GM21723 (cell line): ENCODE results near the gene TACSTD2.
"Not testable (repeated sequence)": the region's sequence is repeated elsewhere in the genome, so short reads cannot be mapped to it uniquely, and the experiment has no call there.

Experiments used
- ATAC-seq: cut with Tn5 transposase; IDR thresholded peaks from one replicate; pipeline ENCODE4 v1.9.1; 2021; ENCODE audit warnings: mild to moderate bottlenecking, moderate library complexity; ENCODE audit not compliant: unreplicated experiment

Gene TACSTD2, protein sequence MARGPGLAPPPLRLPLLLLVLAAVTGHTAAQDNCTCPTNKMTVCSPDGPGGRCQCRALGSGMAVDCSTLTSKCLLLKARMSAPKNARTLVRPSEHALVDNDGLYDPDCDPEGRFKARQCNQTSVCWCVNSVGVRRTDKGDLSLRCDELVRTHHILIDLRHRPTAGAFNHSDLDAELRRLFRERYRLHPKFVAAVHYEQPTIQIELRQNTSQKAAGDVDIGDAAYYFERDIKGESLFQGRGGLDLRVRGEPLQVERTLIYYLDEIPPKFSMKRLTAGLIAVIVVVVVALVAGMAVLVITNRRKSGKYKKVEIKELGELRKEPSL

DNA sequence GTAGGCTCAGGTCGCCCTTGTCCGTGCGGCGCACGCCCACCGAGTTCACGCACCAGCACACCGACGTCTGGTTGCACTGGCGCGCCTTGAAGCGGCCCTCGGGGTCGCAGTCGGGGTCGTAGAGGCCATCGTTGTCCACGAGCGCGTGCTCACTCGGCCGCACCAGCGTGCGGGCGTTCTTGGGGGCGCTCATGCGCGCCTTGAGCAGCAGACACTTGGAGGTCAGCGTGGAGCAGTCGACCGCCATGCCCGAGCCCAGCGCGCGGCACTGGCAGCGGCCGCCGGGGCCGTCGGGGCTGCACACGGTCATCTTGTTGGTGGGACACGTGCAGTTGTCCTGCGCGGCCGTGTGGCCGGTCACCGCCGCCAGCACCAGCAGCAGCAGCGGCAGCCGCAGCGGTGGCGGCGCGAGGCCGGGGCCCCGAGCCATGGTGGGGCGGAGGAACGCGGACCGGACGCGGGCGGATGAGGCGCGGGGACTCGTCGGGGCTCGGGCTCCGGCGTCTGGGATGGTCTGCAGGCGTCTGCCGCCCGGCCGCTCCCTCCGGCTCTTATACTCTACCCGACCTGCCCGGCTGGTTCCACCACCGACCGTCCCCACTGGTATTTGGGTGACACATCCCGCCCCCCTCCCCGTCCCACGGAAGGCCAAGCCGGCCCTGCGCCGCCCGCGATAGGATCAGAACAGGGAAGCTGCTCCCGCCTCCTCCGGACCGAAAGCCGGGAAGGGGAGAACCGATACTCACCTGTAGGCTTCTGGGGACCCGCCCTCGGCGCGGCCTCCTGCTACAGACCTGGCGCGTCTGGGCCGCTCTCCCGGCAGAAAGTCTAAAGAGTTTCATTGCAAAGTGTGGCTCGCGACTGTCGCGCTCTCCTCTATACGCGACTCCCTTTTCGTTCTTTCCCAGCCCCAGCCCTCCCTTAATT lies at the start of gene TACSTD2:
TSS of gene TACSTD2 (minus strand) at position 526 of the 927 bp plus-strand sequence. CDS start at position 430, 96 bp downstream.
- no peak for ATAC-seq

DNA sequence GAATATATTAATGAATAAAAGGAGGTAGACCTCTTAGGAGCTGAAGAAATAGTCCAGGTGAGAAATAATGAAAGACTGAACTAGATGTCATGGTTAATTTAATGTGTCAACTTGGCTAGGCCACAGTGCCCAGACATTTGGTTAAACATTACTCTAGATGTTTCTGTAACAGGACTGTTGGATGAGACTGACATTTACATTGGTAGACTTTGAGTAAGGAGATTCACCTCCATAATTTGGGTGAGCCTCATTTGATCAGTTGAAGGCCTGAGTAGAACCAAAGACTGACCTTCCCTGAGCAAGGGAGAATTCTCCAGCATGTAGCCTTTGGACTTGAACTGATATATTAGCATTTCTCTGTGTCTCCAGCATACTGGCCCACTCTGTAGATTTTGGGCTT lies 49.2 kb upstream of the TACSTD2 start:
- ATAC-seq: no peak

DNA sequence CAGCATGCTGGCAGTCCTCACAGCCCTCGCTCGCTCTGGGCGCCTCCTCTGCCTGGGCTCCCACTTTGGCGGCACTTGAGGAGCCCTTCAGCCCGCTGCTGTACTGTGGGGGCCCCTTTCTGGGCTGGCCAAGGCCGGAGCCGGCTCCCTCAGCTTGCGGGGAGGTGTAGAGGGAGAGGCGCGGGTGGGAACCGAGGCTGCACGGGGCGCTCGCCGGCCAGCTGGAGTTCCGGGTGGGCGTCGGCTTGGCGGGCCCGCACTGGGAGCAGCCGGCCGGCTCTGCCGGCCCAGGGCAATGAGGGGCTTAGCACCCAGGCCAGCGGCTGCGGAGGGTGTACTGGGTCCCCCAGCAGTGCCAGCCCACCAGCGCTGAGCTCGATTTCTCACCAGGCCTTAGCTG lies 46.2 kb upstream of the TACSTD2 start:
- not testable (repeated sequence) for ATAC-seq

DNA sequence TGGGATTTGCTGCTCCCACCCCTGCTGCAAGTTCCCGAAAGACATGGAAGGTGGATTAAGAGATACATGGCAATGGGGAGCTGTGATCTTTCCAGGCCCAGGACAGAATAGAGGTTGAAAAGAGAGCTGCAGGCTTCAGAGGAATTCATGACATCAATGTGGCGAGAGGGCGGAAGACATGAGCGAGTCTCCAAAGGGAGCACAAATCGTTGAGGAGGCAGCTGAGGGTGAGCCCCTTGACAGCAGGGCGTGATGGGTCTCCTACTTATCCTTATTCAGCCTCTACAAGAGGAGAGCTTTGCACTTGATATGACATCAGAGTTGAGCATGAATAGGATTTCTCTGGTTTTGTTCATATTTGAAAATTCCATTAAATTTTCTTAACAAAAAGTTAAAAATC lies 45.5 kb upstream of the TACSTD2 start:
- no peak for ATAC-seq

DNA sequence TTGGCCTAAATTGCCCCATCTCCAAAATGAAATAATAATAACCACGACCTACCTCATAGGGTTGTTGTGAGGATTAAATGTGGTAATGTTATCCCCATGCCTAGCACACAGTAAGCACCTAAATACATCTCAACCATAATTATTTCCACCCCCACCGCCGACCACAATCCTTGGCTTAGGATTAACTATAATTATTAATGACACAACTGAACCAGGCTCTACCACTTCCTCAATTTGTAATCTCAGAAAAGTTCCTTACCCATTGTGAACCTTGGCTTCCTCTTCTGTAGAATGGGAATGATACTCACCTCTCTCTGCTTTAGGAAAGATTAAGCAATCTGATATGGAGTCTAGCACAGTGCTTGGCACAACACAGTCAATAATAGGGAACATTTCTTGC lies 44.3 kb upstream of the TACSTD2 start:
- ATAC-seq: no peak

DNA sequence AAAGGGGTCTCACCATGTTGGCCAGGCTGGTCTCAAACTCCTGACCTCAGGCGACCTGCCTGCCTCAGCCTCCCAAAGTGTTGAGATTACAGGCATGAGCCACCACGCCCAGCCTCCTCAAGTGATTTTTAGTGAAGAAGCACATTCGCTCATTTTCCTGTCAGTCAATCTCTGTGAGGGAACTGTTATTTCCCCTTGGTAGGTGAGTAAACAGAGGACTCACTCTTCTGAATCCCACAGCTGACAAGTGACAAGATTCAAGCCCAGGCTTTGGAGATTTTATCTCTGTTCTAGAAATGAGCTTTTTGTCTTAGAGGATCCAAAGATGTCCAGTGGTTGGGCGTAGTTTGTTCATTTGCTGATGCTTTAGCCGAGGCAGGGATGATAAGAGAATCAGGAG lies 43.9 kb upstream of the TACSTD2 start:
- ATAC-seq: no peak

DNA sequence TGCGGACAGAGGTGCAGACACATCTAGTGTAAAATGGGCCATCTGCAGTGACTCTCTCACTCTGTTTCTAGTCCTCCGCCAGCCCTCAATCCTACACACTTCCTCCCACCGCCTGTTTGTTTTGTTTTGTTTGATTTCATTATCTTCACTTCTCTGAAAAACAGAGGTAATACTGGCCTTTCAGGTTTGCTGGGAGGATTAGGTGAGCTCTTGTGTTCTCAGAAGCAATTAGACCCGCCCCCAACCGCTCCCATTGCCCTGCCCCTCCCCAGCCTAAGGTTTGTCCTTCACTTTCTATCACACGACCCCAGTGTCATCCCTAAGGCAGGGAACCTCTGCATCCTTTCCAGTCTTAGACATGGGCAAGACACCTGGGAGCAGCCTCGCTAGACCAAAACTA lies 43.2 kb upstream of the TACSTD2 start:
- ATAC-seq: no peak

DNA sequence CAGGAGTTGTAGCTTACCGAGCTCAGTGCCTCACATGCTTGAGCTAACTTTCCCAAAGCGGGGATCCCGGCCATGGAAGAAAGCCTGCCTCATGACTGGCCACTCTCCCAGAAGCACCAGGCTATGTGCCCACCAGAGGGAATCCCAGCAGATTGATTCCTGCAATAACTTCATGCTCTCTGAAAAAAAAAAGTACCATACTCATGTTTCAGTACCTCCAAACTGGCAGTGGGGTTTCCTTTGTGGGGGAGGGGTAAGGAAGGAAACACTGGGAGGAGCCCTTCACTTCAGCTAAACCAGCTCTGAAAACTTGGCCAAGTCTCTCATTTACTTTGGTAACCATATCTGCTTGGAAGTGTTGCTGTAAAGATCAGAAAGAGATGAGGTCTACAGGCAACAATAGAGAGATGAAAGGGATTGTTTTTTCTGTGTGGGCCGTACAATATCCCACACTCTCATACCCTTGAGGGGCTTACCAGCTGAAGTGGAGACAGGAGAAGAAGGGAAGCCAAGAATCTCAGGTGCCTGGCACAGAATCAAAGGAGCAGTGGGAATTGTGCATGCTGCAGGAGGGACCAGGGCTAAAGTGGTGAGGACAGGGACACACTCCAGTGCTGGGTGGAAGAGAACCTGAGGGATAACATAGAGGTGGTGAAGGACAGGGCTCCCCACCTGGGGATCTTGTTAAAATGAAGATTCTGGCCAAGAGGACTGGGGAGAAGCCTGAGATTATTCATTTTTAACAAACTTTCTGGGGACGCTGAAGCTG lies 42.4 kb upstream of the TACSTD2 start:
- ATAC-seq: no peak

DNA sequence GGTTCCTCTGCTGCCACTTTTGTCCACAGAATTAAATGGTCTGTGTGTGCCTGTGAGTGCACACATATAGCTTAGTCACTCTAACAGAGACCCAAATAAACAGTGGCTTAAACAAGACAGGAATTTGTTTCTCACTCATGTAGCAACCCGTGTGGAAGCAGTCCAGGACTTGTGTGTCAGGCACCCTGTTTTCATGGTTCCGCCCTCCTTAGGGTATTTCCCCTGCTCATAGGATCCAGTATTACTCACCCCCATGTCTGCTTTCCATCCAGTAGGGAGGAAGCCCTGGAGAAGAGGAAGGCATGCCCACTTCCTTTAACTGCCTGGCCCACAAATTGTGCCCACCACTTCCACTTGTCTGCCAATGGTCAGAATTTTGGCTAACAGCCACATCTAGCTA lies 41.3 kb upstream of the TACSTD2 start:
- ATAC-seq: no peak

DNA sequence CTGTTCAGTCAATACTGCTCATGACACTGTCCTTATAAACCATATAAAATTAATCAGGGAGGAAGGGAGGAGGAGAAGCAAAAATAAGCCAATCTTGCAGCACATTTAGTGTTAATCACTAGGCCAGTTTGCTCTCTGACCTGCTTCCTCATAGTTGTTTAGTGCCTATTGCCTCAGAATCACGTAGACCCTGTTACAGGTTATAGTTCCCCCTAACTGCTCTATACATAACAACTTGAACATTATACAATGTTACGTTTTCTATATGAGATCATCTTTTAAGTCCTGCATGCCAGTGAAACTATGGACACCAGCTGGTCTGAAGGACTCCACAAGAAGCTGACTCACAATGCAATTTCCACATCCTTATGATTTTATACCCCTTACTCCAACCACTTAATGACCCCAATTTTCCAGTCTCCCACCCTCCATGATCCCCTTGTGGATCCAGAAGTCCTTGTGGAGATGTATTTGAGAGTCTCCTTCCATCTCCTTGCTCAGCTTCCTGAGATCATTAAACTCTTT lies 34.9 kb upstream of the TACSTD2 start:
- ATAC-seq: no peak

DNA sequence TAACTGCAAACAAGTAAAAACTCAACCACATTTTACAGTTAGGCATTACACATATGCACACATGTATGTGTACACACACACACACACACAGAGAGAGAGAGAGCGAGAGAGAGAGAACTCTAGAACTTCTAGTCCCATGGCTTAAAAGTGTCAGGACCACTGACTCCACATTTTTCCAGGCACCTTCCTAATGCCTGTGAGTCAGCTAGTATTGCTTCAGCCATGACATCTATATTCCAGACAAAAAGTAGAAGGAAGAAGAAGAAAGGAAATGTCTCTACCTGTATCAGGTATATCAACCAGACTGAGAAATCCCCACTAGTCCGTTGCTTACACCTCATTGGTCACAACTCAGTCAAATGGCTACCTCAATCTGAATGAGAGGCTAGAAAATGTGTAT lies 31.9 kb upstream of the TACSTD2 start:
- ATAC-seq: no peak

DNA sequence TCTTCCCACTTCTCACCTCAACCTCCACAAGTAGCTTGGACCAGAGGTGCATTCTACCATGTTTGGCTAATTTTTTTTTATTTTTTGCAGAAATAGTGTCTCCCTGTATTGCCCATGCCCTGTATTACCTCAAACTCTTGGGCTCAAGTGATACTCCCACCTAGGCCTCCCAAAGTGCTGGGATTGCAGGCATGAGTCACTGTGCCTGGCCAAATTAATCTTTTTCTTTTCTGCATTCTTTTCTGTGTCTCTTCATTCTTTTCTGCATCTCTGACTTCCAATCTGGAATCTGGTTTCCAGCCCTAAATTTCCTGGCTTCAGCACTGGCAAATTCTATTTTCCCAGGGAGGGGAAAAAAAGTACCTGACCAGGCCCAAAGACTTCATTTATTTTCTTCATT lies 31.2 kb upstream of the TACSTD2 start:
- ATAC-seq: no peak

DNA sequence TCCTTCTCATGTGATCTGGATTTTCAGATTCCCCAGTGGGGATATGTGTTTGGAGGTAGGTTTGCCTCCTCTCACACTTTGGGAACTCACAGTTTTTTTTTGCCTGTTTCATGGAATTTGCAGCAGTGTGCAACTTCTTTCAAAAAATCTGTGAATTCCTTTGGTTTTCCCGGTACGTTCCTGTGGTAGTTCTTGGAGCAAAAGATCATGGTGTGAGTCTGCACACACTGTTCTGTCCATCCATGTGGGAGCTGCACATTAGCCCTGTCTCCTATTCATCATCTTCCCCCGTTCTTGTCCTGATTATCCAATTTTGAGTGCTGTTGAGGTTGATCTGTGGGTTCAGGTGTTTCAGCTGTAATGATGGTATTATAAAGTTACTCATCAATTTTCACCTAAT lies 30.3 kb upstream of the TACSTD2 start:
- ATAC-seq: no peak

DNA sequence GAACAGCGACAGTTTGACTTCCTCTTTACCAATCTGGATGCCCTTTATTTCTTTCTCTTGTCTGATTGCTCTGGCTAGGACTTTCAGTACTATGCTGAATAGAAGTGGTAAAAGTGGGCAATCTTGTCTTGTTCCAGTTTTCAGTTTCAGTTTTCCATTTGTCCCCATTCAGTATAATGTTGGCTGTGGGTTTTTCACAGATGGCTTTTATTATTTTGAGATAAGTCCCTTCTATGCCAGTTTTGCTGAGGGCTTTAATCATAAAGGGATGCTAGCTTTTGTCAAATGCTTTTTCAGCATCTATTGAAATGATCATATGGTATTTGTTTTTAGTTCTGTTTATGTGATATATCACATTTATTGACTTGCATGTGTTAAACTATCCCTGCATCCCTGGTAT lies 24.9 kb upstream of the TACSTD2 start:
- ATAC-seq: not testable (repeated sequence)

DNA sequence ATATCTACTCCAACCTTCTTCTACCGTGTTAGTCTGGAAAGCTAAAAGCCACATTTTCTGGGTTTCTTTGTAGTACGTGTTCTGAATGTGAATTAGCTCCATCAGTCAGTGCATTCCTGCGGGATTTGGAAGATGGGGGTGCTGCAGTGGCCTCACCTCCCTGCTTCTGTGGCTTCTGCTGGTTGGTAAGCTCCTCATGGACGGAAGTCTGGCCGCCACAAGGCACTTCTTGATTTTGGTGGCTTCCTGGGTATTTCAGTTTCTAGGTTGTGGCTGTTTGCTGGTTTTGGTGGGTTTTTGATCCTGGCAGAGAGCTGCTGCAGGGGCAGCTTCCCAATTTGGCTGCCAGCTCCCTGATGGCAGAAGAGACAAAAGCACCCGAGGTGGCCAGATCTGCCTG lies 20.9 kb upstream of the TACSTD2 start:
- no peak for ATAC-seq

DNA sequence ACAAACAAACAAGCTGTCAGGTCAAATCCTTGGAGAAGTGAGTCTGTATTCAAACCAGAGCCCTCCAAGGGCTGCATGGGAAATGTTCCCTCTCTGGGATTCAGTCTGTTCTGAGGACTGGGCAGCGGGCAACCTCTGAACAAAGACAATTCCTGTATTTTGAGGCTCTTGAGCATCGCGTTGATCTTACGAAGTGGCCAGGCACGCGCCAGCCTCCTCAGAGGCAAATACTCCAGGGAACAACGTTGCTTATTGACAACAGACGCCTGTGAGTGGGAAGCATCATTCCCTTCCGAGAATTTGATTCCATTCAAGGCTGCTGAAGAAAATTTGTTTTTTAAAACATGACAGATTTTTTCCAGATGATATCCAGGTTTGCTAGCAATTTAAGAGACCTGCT lies 20.0 kb upstream of the TACSTD2 start:
- no peak for ATAC-seq

DNA sequence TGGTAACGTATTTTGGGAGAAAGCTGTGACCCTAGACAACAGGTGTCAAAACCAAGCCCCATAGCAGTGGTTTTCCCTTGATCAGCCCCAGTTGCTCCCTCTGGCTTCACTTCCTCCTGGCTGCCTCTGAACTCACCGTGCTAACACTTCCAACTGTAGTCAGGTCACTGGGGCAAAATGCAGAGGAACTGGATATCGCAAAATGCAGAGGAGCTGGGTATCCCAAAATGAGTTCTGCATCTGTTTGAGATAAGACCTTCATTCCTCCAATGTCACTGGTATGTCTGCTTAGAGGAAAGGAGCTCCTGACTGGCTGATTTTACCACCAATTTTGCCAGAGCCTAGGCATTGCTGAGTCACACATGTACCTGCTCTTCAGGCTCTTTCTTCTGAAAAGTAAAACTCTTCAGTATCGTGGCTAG lies 19.6 kb upstream of the TACSTD2 start:
- ATAC-seq: no peak

DNA sequence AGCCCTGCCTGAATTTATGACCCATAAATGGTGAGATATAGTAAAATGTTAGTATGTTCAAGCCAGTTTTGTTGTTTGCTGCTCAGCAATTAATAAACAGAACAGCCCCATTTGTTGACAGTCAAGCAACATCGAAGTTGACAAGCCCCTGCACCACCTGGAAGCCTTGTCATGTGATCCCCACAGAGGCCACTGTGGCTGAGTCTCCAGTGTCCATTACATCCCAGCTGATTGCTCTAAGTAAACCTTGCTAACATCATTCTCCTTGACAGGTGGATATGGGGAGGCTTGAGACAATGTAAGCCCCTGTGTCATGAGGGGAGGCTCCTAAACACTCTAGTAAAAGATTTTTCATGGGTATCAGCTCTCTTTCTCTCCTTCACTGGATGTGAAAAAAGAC lies 17.5 kb upstream of the TACSTD2 start:
- no peak for ATAC-seq

DNA sequence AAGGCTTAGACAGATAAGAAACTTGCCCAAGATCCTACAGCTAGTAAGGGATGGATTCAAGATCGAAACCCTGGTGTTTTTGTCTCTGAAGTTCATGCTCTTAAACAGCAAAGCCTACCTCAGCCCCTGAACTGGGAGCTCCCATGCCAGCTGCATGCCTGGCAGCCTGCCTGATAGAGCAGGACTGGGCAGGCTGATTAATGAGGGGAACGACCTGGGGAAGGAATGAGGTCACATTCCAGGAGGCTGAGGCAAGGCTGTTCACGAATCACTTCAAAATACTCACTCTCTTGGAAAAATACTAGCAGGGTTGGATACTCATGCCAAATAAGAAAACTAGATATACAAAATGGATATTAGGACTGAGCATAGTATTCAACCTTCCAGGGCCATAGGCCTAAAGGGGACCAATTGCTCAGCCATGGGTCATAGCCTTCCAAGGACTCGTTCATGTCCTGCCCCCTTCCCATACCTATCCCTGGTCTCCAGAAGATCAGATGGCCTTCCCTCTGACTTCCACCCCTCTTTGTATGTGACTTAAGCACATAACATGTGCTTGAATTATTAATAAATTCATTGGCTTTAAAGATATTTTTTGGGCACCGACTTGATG lies 15.6 kb upstream of the TACSTD2 start:
- no peak for ATAC-seq

DNA sequence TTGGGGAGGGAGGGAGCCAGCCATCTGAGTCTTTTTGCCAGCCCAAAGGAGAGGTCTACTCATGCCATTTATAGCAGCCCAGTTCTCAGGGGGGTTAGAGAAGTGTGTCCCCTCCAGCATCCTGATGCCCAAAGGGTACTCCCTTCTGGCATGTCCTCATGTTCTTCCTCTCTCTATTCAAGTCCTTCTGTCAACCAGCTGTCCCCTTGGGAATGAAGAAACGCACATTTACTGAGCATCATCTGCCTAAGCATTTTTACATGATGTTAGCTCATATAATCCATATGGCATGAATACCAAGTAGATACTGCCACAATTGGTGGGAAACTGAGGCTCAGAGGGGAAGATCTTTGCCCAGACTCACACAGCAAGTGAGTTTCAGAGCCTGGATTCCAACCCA lies 14.8 kb upstream of the TACSTD2 start:
- ATAC-seq: no peak

DNA sequence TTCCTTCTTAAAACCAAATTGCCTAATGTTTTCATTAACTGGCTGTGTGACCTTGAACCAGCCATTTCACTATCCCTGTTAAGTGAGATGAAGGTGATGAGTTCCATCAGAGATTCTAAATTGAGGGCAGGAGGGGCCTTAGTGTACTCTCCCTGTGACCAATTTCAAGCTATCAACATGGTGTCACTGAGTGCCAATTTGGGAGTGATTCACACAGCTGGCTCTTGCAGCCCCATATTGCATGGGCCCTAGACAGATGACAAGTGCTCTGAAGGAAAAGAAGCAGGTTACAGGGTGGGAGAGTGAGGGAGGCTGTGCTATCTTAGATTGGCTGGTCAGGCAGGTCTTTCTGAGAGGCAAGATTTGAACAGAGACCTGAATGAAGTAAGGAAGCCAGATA lies 13.0 kb upstream of the TACSTD2 start:
- no peak for ATAC-seq
